ENCODE results near the gene IARS1. TPM values are rescaled to one million over a fixed set of nuclear protein-coding genes. Genes with fewer than 3 reads are reported as not detected.

IARS1 gene
- total and polyA plus RNA-seq, 2 experiments from 2014 or later: 105 to 310 TPM

DNA sequence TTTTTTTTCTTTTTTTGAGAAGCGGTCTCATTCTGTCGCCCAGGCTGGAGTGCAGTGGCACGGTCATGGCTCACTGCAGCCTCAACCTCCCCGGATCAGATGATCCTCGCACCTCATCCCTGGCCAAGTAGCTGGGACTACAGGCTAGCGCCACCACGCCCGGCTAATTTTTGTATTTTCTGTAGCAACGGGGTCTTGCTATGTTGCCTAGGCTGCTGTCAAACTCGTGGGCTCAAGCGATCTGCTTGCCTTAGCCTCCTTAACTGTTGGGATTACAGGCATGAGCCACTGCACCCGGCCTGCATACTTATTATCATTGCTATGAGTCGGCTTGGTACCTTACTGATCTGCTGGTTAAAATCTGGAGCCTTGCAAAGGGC, 790 bp upstream of the IARS1 start (continued):
- TF ChIP-seq, protein P1, sequence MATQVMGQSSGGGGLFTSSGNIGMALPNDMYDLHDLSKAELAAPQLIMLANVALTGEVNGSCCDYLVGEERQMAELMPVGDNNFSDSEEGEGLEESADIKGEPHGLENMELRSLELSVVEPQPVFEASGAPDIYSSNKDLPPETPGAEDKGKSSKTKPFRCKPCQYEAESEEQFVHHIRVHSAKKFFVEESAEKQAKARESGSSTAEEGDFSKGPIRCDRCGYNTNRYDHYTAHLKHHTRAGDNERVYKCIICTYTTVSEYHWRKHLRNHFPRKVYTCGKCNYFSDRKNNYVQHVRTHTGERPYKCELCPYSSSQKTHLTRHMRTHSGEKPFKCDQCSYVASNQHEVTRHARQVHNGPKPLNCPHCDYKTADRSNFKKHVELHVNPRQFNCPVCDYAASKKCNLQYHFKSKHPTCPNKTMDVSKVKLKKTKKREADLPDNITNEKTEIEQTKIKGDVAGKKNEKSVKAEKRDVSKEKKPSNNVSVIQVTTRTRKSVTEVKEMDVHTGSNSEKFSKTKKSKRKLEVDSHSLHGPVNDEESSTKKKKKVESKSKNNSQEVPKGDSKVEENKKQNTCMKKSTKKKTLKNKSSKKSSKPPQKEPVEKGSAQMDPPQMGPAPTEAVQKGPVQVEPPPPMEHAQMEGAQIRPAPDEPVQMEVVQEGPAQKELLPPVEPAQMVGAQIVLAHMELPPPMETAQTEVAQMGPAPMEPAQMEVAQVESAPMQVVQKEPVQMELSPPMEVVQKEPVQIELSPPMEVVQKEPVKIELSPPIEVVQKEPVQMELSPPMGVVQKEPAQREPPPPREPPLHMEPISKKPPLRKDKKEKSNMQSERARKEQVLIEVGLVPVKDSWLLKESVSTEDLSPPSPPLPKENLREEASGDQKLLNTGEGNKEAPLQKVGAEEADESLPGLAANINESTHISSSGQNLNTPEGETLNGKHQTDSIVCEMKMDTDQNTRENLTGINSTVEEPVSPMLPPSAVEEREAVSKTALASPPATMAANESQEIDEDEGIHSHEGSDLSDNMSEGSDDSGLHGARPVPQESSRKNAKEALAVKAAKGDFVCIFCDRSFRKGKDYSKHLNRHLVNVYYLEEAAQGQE (IDR thresholded peaks at IDR 0.05; ENCODE audit: unreplicated experiment): no peak
- TF ChIP-seq EZH2 (IDR thresholded peaks at IDR 0.05; ENCODE audit: low read depth, unreplicated experiment): no peak
- TF ChIP-seq STAT1 (IDR thresholded peaks at IDR 0.05; ENCODE audit: unreplicated experiment): no peak

DNA sequence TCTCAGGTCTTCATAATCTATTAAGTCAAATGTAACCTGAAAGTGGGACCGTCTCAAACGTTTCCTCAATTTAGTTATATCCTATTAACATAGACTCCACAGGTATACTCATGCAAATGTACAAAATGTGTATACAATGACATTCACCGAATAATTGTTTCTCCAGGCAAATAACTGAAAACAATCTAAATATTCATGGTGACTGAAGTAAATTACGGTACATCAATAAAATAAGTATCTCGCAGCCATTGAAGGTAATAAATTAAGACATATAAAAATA, 482 bp downstream of the IARS1 start:
- no peak for ATAC-seq
- peaks cover 17% of the 10 kb centered on the region for H3K4me1 Mint-ChIP-seq
- TF ChIP-seq JUNB (IDR thresholded peaks at IDR 0.05; ENCODE audit: unreplicated experiment): no peak
- no peak for TF ChIP-seq CREB1 (CRISPR knock-in tag; IDR thresholded peaks at IDR 0.05; ENCODE audit: low read depth)
- TF ChIP-seq EZH2phosphoT487 (IDR thresholded peaks at IDR 0.05; ENCODE audit: unreplicated experiment): no peak
- TF ChIP-seq, protein P2, sequence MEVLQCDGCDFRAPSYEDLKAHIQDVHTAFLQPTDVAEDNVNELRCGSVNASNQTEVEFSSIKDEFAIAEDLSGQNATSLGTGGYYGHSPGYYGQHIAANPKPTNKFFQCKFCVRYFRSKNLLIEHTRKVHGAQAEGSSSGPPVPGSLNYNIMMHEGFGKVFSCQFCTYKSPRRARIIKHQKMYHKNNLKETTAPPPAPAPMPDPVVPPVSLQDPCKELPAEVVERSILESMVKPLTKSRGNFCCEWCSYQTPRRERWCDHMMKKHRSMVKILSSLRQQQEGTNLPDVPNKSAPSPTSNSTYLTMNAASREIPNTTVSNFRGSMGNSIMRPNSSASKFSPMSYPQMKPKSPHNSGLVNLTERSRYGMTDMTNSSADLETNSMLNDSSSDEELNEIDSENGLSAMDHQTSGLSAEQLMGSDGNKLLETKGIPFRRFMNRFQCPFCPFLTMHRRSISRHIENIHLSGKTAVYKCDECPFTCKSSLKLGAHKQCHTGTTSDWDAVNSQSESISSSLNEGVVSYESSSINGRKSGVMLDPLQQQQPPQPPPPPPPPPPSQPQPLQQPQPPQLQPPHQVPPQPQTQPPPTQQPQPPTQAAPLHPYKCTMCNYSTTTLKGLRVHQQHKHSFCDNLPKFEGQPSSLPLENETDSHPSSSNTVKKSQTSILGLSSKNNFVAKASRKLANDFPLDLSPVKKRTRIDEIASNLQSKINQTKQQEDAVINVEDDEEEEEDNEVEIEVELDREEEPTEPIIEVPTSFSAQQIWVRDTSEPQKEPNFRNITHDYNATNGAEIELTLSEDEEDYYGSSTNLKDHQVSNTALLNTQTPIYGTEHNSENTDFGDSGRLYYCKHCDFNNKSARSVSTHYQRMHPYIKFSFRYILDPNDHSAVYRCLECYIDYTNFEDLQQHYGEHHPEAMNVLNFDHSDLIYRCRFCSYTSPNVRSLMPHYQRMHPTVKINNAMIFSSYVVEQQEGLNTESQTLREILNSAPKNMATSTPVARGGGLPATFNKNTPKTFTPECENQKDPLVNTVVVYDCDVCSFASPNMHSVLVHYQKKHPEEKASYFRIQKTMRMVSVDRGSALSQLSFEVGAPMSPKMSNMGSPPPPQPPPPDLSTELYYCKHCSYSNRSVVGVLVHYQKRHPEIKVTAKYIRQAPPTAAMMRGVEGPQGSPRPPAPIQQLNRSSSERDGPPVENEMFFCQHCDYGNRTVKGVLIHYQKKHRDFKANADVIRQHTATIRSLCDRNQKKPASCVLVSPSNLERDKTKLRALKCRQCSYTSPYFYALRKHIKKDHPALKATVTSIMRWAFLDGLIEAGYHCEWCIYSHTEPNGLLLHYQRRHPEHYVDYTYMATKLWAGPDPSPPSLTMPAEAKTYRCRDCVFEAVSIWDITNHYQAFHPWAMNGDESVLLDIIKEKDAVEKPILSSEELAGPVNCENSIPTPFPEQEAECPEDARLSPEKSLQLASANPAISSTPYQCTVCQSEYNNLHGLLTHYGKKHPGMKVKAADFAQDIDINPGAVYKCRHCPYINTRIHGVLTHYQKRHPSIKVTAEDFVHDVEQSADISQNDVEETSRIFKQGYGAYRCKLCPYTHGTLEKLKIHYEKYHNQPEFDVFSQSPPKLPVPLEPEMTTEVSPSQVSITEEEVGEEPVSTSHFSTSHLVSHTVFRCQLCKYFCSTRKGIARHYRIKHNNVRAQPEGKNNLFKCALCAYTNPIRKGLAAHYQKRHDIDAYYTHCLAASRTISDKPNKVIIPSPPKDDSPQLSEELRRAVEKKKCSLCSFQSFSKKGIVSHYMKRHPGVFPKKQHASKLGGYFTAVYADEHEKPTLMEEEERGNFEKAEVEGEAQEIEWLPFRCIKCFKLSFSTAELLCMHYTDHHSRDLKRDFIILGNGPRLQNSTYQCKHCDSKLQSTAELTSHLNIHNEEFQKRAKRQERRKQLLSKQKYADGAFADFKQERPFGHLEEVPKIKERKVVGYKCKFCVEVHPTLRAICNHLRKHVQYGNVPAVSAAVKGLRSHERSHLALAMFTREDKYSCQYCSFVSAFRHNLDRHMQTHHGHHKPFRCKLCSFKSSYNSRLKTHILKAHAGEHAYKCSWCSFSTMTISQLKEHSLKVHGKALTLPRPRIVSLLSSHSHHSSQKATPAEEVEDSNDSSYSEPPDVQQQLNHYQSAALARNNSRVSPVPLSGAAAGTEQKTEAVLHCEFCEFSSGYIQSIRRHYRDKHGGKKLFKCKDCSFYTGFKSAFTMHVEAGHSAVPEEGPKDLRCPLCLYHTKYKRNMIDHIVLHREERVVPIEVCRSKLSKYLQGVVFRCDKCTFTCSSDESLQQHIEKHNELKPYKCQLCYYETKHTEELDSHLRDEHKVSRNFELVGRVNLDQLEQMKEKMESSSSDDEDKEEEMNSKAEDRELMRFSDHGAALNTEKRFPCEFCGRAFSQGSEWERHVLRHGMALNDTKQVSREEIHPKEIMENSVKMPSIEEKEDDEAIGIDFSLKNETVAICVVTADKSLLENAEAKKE (CRISPR knock-in tag; IDR thresholded peaks at IDR 0.05): no peak
- TF ChIP-seq STAT1 (IDR thresholded peaks at IDR 0.05; ENCODE audit: unreplicated experiment): no peak
- no peak for TF ChIP-seq ZNF114 (CRISPR knock-in tag; IDR thresholded peaks at IDR 0.05)

More for the DNA sequence above, 482 bp downstream of the IARS1 start:
- peak overlapping the region; percentile 84 for H3K27ac ChIP-seq (ENCODE audit: low read depth)
- Mint-ChIP-seq H3K9me3 (peaks cover 2% of the 10 kb centered on the region; the same call in 2 of the 3 replicates), H3K27me3 (ENCODE audit: insufficient read depth, low read depth, poor library complexity) (peaks cover 10% of the 10 kb centered on the region), H3K36me3 (ENCODE audit: low read depth) (peaks cover 64% of the 10 kb centered on the region), H3K27ac (peak overlapping the region; percentile 99), H3K4me3 (peak overlapping the region; percentile 96)
- peaks cover 5% of the 10 kb centered on the region; the same call in 1 of the 2 replicates for H4K20me1 ChIP-seq (replicated peaks; ENCODE audit: insufficient read depth)
- H3K27me3 ChIP-seq (ENCODE audit: insufficient read depth): no peaks in the 10 kb centered on the region
- H3K4me1 ChIP-seq (ENCODE audit: insufficient read depth): peaks cover 13% of the 10 kb centered on the region; the same call in 1 of the 2 replicates
- H3K79me2 ChIP-seq (replicated peaks; ENCODE audit: insufficient read depth): peaks cover 58% of the 10 kb centered on the region
- peak overlapping the region; percentile 77; the same call in 1 of the 2 replicates for H2AFZ ChIP-seq
- H3K4me2 ChIP-seq: peak overlapping the region; percentile 82
- DNase-seq (ENCODE audit: low spot score): no peak
- no peaks in the 10 kb centered on the region for H3K9me2 ChIP-seq (ENCODE audit: insufficient read depth)
- H3K36me3 ChIP-seq (ENCODE audit: insufficient read depth): peaks cover 27% of the 10 kb centered on the region
- 0 out of 2 replicates have a peak, but pooled peaks cover 3% of the 10 kb centered on the region for H3F3A ChIP-seq (replicated peaks; ENCODE audit: low read depth)
- peak overlapping the region; percentile 92 for H3K4me3 ChIP-seq

All from GM23338 (cell line).